Eye (tissue), 1 donor: ENCODE data around the gene ARHGAP15.

Source experiments
- DNase-seq: peaks from one replicate; pipeline ENCODE4 v3.0.0-alpha.2; 2015

Gene ARHGAP15

DNA sequence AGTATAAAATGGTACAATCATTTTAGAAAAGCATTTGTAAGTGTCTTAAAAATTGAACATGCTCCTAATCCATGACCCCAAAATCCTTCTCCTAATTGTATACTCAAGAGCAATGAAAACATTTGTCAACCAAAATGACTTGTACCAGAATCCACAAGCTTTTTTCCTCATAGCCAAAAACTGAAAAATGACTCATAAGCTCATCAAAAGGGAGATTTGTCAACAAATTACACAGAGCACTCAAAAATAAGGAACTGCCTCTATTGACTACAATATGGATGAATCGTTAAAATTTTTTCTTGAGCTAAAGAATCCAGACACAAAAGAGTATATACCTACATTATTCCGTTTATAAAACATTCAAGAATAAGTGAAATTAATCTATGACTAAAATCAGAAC is 544.8 kb downstream of the ARHGAP15 start:
- DNase-seq, result no peak

DNA sequence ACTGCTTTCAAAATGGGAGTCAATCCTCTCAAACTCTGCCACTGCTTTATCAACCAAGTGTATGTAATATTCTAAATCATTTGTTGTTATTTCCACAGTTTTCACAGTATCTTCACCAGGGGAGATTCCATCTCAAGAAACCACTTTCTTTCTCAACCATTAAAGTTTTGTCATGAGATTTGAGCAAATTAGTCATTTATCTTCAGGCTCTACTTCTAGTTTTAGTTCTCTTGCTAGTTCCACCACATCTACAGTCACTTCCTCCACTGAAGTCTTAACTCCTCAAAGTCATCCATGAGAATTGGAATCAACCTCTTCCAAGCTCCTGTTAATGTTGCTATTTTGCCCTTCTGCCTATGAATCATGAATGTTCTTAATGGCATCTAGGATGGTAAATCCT is 545.8 kb downstream of the ARHGAP15 start:
- DNase-seq, result no peak

DNA sequence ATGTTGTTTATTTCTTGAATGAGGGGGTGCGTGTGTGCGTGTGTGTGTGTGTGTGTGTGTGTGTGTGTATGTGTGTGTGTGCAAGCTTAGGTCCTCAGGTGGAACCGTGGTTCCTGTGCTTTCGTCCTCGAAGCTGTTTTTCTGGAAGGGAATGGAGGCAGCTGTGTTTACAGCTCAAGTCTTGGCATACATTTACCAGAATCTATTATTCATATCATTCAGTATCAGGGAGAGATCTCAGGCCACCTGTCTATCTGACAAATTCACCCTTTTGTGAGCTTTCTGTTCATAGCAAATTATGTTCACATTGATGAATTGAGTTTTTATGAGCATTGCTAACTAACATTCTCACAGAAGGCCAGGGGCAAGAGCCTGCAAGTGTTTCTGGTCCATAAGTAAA is 550.4 kb downstream of the ARHGAP15 start:
- no peak for DNase-seq

DNA sequence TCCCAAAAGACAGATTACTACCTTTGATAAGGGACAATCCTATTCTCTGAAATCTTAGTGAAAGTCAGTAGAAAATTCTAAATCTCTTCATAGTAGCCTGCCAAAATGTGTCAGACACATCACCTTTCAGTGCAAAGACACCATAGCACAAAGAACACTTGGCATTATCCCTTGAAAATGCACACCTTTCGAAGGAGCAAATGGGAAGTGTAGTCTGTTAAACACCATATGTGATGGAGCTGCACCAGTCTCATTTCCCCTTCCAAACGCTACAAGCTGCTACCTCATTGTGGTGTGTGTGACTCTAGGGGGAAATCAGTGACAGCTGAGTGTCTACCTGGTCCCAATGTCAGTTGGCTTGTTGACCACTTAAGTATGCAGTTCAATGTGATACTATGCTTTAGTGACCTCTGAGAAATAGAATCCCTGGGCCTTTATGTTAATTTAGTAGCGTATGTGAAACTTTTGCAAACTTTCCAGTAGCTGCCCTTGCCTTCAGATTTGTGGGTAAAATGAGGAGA is 551.7 kb downstream of the ARHGAP15 start:
- DNase-seq, result no peak

DNA sequence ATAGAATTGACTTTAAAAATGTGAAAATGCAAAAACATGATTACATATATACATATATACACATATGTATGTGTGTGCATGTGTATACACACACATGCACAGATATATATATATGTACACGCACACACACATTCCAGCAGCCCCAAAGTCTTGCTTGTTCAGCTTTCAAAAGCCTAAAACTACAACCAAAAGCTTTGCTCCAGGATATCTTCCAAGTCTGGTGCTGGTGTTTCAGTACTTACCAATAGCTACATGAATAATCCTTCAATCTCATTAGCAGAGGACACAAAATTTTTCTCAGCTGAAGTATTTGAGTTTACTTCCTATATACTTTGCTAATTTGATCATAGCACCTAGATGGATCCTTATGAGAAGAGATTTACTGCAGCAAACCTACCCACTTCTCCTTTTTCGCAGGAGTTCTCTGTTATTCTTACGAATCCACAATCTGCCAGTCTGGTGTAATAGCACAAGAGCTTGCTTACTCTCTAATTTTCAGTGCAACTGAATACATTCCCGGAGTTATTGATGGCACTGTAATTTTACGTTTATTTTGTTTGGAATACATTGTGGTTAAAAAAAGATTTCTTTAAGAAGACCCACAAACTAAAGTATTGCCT is 553.3 kb downstream of the ARHGAP15 start:
- no peak for DNase-seq

DNA sequence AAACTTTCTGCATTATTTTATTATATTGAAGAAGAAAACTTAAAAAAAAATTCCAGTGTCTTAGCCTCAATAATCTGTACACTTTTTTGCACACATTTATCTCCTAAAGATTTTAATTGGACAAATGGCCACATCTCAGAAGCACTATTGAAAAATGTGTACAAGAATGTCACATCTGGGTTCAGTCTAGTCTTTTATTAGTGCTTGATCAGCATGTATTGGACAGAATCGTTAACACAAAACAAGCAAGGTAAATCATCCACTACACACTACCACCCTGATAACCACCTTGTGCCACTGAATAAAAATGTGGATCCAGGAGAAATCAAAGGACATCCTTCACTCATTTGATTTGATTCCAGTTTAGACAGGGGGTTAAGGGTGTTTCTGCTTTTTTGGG is 554.8 kb downstream of the ARHGAP15 start:
- DNase-seq, result no peak

DNA sequence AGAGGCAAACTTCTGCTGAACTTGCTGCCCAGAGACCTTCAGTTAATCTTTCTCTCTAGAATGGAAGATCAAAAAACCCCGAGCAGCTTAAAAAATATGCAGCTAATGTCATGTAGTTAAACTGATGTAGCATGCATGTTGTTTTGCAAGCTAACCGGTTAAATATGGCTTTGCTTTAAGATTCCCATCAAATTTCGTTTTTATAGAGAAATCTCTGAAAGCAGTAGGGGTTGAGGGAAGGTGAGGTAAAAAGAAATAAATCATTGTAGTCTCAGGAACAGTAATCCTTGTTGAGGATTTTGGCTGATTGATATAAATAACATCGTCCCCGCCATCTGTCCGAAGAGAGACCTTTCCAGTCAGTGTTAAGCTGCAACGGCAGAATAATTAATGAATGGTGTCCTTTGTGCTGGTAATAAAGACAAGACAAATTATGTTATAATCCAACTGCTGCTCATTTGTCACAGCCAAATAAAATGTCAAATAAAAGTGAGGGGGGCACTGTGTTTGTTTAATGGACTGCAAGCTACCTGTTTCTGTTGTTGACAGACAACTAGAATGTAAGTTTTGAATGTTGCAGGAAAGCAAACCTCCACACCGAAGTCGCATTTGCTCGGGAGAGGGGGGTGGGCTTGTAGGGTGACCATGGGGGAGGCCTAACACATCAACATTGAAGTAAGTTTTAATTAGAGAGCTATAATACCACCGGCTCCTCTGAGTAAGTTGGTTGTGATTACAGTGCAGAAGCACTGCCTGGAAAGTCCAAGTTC is 555.5 kb downstream of the ARHGAP15 start:
- DNase-seq, result no peak

DNA sequence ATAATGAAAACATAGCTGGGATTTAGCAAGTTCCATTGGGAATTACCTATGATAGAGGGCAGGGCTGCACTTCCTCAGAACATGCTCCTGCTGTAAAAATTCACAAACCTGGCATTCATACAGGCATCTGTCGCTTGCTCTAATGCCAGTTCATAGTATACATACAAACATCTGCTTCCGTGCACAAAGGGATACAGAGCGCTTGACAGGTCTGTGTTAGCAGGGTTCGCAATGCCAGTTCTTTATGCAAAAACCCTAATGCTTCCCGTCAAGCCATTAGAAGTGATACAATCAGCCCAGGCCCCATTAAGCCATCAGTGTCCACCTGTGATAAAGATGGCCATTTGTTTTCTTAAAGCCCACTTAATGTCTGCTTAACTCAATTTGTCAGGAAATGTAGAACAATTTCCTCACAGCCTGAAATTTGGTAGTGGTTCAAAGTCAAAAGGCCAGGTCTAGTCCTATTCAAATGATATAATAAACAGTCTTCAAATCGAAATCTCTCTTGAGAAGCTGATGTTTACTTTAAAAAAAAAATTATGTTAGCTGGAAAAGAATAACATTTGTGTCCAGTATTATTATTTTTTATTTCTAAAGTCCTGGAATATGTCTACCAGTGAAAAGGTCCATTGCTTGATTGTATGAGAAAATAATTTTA is 556.3 kb downstream of the ARHGAP15 start:
- DNase-seq, result peak; percentile 65

DNA sequence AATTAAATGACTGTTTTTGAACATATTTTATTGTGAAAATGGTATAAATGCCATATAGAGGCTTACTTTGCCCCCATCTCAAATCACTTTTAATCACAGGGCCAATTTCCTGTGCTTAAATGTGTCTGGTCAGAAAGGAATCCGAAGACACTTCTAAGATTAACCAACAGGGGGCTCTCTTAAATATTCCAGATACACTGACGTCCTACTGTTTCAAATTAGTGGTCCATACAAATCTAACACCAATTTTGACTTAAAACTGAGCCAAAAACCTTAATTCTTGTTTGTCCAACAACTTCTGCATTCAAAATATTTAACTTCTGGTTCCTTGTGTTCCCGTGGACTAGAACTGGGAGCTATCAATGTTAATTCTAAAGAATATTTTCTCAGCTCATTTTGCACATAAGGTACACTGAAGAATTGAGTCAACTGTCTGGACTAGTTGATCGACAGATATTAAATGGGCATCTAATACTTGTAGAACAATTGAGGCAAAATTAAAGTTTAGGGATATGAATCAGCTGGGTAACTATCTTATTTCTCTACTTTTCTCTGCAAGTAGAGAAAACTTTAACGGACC is 557.5 kb downstream of the ARHGAP15 start:
- peak; percentile 67 for DNase-seq

DNA sequence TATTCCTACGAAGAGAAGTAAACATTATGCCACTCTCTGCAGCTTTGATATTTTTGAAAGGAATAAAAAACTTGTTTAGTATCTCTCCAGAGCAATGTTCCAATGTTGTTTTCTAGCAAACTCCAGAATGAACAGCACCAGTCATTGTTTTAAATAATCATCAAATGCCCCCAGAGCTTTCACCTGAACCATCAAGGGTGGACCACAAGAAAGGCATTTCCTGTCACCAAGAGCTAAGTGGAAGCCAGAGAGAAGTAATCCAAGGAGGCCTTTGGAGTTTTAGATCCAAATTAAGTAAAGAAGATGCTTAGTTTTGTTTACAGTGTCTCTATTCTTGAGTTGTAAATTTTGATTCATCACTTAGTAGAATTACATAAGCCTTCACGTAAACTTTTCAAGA is 559.0 kb downstream of the ARHGAP15 start:
- DNase-seq, result no peak

DNA sequence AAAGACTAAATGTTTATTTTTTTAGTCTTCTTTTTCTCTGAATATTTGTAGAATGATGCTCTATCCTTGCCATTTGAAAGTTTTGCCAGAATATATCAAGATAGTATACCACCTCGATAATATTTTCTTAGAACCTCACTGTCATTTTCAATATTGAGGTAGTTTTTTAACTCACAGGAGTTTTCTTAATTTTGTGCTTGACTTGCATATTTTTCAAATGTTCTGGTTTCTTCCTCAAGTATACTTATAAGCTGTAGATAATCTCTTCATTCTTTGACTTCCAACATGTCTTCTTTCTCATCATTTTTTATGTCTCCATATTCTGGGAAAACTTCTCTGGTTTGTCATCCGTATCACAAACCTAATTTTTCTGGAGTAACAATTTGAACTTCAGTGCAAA is 559.6 kb downstream of the ARHGAP15 start:
- DNase-seq, result no peak

DNA sequence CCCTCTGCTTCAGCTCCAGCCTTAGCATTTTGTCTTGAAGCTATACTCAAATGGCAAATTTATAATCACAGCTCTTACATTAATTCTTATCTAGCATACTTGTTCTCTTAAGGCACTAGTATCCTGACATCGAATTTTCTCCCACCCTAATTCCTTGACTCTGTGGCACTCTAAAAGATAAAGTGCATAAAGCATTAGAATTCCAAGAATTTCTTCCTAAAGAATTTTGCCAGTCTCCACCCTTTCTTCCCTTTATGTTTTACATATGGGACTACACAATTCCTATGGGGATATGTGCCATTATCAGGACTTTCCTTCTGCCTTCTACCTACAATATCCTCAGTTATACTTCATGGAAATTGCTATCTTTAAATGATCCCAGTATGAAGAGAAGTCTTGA is 560.3 kb downstream of the ARHGAP15 start:
- DNase-seq, result no peak

DNA sequence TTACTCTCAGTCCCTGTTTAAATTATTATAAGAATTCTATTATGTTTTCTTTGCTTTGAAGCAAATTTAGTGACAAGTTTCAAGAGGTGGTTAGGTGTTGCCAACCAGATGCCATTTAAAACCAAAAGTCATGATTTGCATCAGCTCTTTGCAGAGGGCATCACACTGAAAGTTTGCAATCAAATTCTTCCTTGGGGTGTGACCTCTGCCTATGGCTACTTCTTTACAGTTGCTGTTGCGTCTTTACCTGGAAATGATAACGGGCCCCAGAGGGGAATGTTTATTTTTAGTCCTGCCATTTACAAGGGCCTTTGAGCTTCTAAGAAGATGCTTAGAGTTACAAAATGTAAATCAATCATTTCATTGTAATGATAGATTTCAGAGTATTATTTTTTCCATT is 561.0 kb downstream of the ARHGAP15 start:
- no peak for DNase-seq

DNA sequence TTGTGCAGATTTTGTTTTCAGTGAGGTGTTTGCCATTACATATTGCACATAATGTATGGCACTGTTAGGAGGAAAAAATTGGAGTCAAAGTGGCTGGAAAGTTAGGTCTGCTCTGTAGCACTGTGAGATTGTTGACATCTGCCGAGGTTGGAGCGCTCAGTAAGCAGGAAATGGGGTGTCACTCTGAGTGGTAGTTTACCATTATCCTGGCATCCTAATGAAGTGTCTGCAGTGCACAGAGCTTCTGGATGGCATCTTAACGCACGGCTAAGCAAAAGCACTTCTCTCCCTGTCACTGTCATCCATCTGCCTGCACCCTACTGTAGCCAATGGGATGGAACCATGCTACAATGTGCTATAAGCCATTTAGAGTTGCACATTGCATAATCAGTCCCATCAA is 561.9 kb downstream of the ARHGAP15 start:
- peak; percentile 73 for DNase-seq

DNA sequence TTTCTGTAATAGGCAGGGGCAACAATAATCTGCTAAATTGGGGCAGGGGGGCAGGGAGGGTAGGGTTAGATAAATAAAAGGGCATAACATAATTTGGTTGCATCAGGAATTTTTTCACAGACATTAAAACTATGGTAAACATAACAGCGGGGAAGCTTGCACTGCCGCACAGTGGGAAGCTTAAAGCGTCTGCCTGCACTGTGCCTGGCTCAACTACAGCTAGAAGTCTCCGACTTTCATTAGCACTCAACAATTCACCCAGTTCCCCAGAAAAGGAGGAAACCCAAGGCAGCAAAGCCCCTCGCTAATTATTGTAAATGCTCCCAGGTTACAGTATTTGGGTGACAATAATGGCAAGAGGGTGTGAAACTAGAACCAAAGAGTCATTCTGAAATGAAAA is 562.9 kb downstream of the ARHGAP15 start:
- no peak for DNase-seq

DNA sequence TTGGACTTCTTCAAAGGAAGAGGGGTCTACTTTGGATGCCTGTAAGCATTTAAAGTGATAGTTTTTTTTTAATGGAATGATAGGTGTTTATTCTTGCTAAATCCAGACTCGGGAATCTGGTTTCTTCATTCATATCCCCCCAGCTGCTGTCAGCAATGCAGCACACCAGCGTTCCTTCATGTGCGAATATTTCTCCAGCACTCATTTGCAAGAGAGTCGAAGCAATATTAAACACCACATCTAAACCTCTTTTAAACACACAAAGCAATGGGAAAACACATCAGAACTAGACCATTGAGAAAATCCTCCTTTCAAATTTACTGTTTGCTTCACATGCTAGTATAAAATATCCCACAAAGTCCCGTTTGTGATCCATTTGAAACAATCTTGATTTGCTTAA is 563.7 kb downstream of the ARHGAP15 start:
- no peak for DNase-seq

DNA sequence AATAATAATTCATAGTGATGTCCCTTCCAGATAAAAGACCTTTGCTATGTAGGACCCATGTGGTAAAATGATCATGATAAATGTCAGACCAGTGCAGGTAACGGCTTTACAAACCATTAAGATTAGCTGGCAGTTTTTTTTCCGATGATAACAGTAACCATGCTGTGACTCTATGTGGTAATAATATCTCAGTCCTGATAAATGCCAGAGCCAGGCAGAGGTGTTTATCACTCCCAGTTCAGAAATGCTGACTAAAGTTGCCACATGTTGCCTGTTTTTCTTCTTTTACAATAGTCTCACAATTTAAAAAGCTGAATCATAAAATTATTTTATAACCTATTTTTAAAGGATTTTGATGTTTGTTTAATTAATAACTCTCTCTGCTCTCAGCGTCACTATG is 565.1 kb downstream of the ARHGAP15 start:
- no peak for DNase-seq

DNA sequence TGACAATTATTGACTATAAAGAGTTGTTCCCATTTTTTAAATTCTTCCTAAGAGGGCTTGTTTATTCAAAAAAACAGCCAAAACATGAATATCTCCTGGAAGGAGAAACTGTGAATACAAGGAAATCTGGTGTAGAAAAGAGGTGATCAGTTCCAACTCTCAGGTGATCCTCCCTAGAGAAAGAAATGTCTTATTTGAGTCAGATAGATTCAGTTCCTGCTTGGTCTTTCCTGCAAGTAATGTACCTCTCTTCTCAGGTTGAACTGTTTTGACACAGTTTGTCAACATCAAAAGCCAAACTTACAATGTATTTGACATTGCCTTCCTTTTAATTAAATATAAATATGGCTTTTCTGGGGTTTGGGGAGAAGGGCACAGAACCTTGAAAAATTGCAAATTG is 567.4 kb downstream of the ARHGAP15 start:
- no peak for DNase-seq

DNA sequence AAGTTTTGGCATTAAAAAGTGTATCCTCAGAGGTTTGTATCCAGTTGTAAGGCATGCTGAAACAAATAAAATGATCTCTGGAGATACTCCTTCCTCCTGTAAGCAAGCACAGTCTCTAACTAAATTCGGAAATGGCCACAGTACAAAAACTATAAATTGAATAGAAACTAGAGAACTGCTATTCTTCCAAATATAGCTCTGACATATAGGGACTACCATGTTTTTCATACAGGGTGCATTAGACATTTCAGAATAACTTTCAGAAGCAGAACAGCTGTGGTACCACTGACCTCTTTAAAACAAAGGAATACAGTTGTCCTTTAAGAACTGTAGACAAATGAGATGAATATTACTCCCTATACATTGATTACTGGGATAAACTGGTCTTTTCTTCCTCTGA is 568.5 kb downstream of the ARHGAP15 start:
- no peak for DNase-seq

DNA sequence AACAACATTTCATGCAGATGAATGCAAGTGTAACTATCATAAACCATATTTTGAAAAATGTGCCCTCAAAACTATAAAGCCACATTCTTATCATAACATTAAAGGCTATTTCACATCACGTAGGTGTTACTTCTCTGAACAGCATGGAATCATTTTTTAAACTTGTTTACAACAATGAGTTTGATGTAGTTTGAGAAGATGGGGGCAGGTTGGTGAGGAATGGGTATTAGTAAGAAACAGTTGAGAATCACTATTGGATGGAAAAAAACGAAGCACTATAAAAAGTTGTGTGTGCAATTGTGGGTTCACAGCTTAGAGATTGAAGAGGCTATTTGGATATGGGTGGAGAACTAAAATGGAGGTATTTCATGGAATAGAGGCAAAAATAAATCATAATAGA is 569.1 kb downstream of the ARHGAP15 start:
- no peak for DNase-seq

DNA sequence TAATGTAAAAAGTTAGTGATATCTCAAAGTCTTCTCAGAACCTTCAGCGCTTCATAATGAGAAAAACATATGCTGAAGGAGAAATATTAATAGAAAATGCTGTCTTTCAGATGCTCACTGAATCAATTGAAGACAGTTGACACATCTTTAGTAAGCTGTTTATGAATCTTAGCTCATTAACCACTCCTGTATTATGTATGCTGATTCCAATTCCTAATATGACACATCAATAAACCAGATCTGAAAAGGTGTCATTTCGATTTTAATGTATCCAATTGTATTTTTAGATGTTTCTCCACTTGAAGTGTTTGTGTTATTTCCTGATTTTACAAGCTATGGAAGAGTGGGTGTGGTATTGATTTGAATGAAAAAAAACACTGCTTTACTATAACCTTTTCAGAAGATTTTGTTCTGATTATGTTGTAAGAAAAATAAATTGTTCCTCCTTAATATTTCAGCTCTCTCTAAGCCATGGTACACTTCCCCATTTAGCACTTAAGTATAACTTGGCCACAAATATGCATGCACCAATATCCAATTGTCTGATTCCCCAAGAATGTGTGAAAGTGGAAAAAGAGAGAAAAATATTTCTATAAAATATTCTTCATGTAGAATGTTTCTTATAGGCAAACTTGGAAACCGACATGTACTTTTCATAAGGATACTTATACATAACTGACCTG is 569.8 kb downstream of the ARHGAP15 start:
- DNase-seq, result no peak

DNA sequence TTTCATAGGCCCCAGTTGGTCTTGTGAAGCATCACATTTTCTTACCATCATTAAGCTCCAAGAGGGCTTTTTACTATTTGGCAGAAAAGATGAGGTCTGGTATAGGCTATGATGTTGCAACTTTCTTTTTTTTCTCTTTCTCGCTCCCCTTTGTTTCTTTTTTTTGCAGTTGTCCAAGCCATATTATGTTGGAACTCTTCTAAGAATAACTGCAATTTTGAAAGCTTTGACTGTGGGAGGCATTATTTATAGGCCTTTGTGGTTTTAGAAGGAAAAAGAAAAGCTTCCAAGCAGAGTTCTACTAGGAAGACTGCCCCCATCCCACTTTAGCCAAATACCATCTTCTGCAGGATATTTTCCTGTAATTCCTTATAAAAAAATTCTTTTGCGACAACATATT is 571.6 kb downstream of the ARHGAP15 start:
- DNase-seq, result no peak

DNA sequence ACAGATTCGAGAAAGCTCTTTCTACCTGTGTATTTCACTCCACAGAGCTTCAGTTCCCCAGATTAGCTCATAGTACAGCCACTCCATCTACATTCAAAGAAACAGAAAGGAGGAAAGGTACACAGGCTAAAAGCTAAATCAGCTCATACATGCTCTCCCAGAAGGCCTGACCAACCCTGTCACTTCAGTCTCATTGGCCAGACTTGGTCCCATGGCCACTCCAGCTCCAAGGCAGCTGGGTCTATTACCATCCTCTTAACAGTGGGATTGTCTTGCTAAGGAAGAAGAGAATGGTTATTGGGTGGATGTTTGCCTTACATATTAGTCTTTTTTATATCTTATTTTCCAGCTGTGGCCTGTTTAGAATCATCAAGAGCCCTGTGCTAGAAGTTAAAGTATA is 572.6 kb downstream of the ARHGAP15 start:
- DNase-seq, result no peak
